HUES48 (cell line): ENCODE data around the gene MRPS34.

Source experiments
- H3K27ac ChIP-seq: one replicate; pipeline ENCODE4 v1.7.0; 2013; ENCODE audit warnings: low read depth, low read length, inconsistent platforms
- H3K27me3 ChIP-seq: 2 replicates; pipeline ENCODE4 v1.6.1; 2013; ENCODE audit warnings: mild to moderate bottlenecking, low read length; ENCODE audit not compliant: control insufficient read depth, insufficient read depth
- H3K36me3 ChIP-seq: 2 replicates; pipeline ENCODE4 v1.6.1; 2013; ENCODE audit warnings: low read length; ENCODE audit not compliant: control insufficient read depth, insufficient read depth
- H3K4me1 ChIP-seq: 2 replicates; pipeline ENCODE4 v1.6.1; 2013; ENCODE audit warnings: mild to moderate bottlenecking, low read length; ENCODE audit not compliant: control insufficient read depth, insufficient read depth
- H3K4me3 ChIP-seq: 2 replicates; pipeline ENCODE4 v1.5.1; 2013; ENCODE audit warnings: mild to moderate bottlenecking, low read depth, low read length
- H3K9ac ChIP-seq: 2 replicates; pipeline ENCODE4 v1.6.1; 2013; ENCODE audit warnings: mild to moderate bottlenecking, low read depth, low read length, moderate library complexity
- H3K9me3 ChIP-seq: 2 replicates; pipeline ENCODE4 v1.6.1; 2013; ENCODE audit warnings: low read length; ENCODE audit not compliant: control insufficient read depth, insufficient read depth

Gene MRPS34

DNA sequence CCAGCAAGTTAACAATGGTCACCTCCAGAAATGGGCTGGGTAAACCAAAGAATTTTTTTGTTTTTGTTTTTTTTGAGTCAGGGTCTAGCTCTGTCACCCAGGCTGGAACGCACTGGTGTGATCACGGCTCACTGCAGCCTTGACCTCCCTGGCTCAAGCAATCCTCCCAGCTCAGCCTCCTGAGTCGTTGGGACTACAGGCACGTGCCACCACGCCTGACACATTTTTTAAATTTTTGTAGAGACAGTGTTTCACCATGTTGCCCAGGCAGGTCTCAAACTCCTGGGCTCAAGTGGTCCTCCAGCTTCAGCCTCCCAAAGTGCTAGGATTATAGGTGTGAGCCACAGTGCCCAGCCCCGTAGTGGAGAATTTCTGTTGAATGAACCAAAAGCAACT, 7.7 kb upstream of the MRPS34 start:
- Histone ChIP-seq H3K36me3 (peaks cover 28% of the 10 kb centered on the region), H3K9me3 (no peaks in the 10 kb centered on the region), H3K27ac (no peak overlapping the region), H3K9ac (no peak overlapping the region), H3K4me3 (peak overlapping the region; percentile 79; the same call in 1 of the 2 replicates), H3K27me3 (no peaks in the 10 kb centered on the region), H3K4me1 (peaks cover 4% of the 10 kb centered on the region; the same call in 1 of the 2 replicates)

GRCh38 chr16:1779741-1780676, 7.1 kb upstream of the MRPS34 start:
- peaks cover 33% of the 10 kb centered on the region for H3K36me3 ChIP-seq
- H3K9ac ChIP-seq = no peak overlapping the region
- no peaks in the 10 kb centered on the region for H3K27me3 ChIP-seq
- H3K27ac ChIP-seq = no peak overlapping the region
- no peak overlapping the region for H3K4me3 ChIP-seq
- no peaks in the 10 kb centered on the region for H3K9me3 ChIP-seq
- H3K4me1 ChIP-seq = peaks cover 4% of the 10 kb centered on the region; the same call in 1 of the 2 replicates

GRCh38 chr16:1779234-1779701, 6.3 kb upstream of the MRPS34 start:
- Histone ChIP-seq H3K27ac (no peak overlapping the region), H3K27me3 (no peaks in the 10 kb centered on the region), H3K4me1 (peaks cover 4% of the 10 kb centered on the region; the same call in 1 of the 2 replicates), H3K4me3 (no peak overlapping the region), H3K36me3 (peaks cover 33% of the 10 kb centered on the region), H3K9ac (no peak overlapping the region), H3K9me3 (no peaks in the 10 kb centered on the region)

DNA sequence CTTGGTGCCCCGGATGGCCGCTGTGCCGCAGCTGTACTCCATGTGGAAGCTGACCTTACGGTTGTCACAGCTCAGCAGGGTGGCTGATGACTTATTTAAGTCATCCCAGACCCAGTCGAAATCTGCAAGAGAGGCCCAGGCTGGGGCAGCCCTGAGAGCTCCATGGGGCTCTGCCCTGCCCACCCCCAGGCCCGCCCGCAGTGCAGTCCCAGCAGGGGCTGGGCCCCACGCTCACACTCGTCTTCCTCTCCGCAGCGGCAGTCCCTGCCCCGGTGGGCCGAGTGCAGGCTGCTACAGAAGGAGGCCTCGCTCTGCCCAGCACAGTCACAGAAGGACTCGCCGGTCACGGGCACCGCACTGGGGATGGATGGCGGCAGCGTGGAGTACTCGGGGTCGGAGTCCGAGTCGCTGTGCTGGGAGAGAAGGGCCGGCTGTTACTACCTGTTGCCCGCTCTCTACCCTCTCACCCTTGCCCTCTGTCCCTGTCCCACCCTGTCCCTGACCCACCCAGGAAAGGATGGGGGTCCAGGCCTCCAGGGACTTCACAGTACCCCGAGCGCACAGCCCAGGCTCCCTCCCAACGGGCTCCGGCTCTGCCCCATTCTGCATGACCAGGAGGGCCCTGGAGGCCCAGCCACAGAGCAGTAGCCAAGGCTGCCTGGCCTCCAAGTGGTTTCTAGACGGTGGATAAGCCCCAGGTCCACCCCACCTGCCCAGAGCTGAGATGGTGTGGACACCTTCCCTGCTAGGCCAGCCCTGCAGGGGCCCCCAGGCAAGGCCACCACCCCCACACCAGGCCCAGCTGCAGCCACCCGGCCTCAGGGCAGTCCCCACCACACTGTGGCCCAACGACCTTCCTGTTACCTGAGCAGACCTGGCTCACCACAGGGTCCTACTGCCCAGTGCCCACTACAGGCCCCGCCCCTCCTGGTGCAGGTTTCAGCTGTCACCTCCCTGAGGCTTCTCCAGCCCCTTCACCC, 5.6 kb upstream of the MRPS34 start:
- Histone ChIP-seq H3K9ac (no peak overlapping the region), H3K36me3 (peaks cover 33% of the 10 kb centered on the region), H3K4me3 (no peak overlapping the region), H3K4me1 (peaks cover 4% of the 10 kb centered on the region; the same call in 1 of the 2 replicates), H3K27ac (no peak overlapping the region), H3K27me3 (no peaks in the 10 kb centered on the region), H3K9me3 (no peaks in the 10 kb centered on the region)

DNA sequence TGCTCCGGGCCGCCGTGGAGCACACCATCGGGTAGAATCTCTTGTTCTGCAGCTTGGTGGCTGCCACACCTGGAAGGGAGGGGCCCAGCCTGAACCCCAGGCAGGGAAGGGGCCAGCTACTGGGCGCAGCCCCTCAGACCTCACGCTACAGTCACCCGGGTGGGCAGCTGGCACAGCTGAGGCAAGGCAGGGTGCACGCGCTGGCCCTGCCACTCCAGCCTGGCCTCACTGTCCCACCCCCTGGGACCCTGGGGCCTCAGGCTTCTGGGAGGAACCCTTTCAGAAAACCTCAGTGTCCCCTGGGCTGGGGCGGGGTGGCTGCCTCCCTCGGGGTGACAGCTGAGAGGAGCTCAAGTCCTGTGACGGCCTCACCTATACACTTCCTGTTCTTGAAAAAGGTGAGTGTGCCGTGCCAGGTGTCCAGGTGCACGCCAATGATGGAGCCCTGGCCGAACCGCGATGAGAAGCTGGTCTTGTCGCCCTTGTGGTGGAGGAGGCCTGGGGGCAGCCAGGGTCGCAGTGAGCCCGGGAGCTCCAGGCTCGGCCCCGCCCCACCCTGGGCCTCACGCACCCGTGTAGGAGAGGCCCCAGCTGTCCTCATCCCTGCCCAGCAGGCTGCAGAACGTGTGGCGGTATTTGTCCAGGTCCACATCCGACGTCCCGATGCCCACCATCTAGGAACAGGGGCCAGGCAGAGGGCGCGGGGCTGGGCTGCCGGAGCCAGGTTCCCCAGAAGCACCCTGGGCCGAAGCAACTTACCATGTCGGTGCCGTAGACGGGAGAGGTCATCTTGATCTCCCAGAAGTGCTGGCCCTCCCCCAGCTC, 4.7 kb upstream of the MRPS34 start:
- Histone ChIP-seq H3K36me3 (peaks cover 33% of the 10 kb centered on the region), H3K9ac (no peak overlapping the region), H3K27me3 (no peaks in the 10 kb centered on the region), H3K9me3 (no peaks in the 10 kb centered on the region), H3K27ac (no peak overlapping the region), H3K4me3 (no peak overlapping the region), H3K4me1 (peaks cover 4% of the 10 kb centered on the region; the same call in 1 of the 2 replicates)

- Histone ChIP-seq H3K9ac (no peak overlapping the region), H3K27ac (no peak overlapping the region), H3K36me3 (peaks cover 33% of the 10 kb centered on the region), H3K9me3 (no peaks in the 10 kb centered on the region), H3K4me3 (no peak overlapping the region), H3K4me1 (peaks cover 4% of the 10 kb centered on the region; the same call in 1 of the 2 replicates), H3K27me3 (no peaks in the 10 kb centered on the region)
Observed at GRCh38 chr16:1776991-1777374, 4.0 kb upstream of the MRPS34 start.

DNA sequence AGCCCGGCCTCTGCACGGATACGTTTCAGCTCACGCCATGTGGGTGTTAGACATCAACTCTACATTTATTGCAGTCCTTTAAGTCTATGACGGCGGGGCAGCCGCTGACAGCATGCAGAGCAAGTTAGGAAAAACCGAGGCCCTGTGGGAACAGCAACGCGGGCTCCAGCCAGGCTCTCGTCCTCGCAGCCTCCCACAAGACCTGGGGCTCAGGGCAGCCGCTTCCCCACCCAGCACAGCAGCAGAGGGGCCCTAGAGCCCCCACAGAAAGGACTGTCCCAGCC, 3.7 kb upstream of the MRPS34 start:
- Histone ChIP-seq H3K9ac (no peak overlapping the region), H3K36me3 (peaks cover 33% of the 10 kb centered on the region), H3K4me1 (peaks cover 3% of the 10 kb centered on the region; the same call in 1 of the 2 replicates), H3K4me3 (no peak overlapping the region), H3K9me3 (no peaks in the 10 kb centered on the region), H3K27ac (no peak overlapping the region), H3K27me3 (no peaks in the 10 kb centered on the region)

- H3K9ac ChIP-seq = no peak overlapping the region
- no peaks in the 10 kb centered on the region for H3K27me3 ChIP-seq
- no peak overlapping the region for H3K4me3 ChIP-seq
- peaks cover 33% of the 10 kb centered on the region for H3K36me3 ChIP-seq
- no peaks in the 10 kb centered on the region for H3K4me1 ChIP-seq
- no peak overlapping the region for H3K27ac ChIP-seq
- H3K9me3 ChIP-seq = no peaks in the 10 kb centered on the region
Observed at GRCh38 chr16:1775846-1776671, 3.1 kb upstream of the MRPS34 start.

- H3K36me3 ChIP-seq = peaks cover 26% of the 10 kb centered on the region
- H3K9me3 ChIP-seq = no peaks in the 10 kb centered on the region
- peaks cover 2% of the 10 kb centered on the region; the same call in 1 of the 2 replicates for H3K4me1 ChIP-seq
- H3K27ac ChIP-seq = no peak overlapping the region
- H3K27me3 ChIP-seq = no peaks in the 10 kb centered on the region
- H3K4me3 ChIP-seq = no peak overlapping the region
- no peak overlapping the region for H3K9ac ChIP-seq
Observed at GRCh38 chr16:1775006-1775845, 2.3 kb upstream of the MRPS34 start.
